ENCODE results near the gene MRPS10. TPM values are rescaled to one million over a fixed set of nuclear protein-coding genes. Genes with fewer than 3 reads are reported as not detected.

Gene MRPS10
- total RNA-seq, 4 donors from 2014 or later = 27.8 to 38.8 (median 29.3) TPM

DNA sequence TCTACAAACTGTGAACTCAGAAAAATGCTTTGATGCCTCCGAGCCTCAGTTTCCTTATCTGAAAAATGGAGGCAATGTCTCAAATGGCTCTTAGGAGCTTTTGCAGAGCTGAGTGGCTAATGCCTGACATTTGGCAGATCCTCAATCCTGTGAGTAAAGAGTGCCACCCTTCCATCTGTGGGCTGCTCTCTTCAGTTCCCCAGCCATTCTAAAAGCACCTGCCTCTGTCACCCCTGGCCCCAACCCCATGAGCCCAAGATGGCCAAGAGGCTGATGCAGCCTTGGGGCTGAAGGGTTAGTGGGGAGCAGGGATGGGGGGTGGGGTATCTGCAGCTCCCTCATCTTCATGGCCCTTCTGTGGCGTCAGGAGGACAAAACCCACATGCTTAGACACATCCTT, 59.0 kb downstream of the MRPS10 start:
- H3K9me3 ChIP-seq = no peaks in the 10 kb centered on the region
- no peaks in the 10 kb centered on the region for H3K4me1 ChIP-seq
- H3K27me3 ChIP-seq = peaks cover 0 to 11% (median 0%) of the 10 kb centered on the region in 4 donors
- DNase-seq (ENCODE audit: extremely low spot score) = no peak
- WGBS = 88% methylated on average over 2 of the region's 2 CpGs
- H3K36me3 ChIP-seq = no peaks in the 10 kb centered on the region
- intact Hi-C loops (cut with DNase I) = no loop called here
- no peak overlapping the region for H3K4me3 ChIP-seq
- TF ChIP-seq POLR2AphosphoS5 (IDR thresholded peaks at IDR 0.05) = no peak
- TF ChIP-seq, protein P1, sequence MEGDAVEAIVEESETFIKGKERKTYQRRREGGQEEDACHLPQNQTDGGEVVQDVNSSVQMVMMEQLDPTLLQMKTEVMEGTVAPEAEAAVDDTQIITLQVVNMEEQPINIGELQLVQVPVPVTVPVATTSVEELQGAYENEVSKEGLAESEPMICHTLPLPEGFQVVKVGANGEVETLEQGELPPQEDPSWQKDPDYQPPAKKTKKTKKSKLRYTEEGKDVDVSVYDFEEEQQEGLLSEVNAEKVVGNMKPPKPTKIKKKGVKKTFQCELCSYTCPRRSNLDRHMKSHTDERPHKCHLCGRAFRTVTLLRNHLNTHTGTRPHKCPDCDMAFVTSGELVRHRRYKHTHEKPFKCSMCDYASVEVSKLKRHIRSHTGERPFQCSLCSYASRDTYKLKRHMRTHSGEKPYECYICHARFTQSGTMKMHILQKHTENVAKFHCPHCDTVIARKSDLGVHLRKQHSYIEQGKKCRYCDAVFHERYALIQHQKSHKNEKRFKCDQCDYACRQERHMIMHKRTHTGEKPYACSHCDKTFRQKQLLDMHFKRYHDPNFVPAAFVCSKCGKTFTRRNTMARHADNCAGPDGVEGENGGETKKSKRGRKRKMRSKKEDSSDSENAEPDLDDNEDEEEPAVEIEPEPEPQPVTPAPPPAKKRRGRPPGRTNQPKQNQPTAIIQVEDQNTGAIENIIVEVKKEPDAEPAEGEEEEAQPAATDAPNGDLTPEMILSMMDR (IDR thresholded peaks at IDR 0.05) = no peak
- TF ChIP-seq EP300 (IDR thresholded peaks at IDR 0.05) = no peak
- TF ChIP-seq POLR2A (IDR thresholded peaks at IDR 0.05; ENCODE audit: low read depth) = no peak
- no peak overlapping the region for H3K27ac ChIP-seq (replicated peaks in 1 of 4)

DNA sequence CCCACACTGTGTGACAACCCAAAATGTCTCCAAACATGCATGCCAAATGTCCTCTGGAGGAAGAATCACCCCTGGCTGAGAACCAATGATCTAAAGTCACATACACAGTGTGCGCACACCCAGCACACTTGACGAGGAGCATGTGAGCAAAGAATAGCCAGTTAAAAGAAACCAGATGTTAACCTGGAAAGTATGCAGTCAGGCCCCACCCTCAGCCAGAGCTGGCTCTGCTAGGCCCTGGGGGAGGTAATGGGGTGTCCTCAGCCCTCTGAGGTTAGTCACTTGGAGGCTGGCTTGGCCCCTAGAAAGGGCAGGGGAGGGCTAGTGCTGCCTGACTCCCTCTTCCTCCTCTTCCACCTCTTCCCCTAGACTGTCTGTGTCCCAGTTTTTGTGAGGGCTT, 59.6 kb downstream of the MRPS10 start:
- no peak overlapping the region for H3K27ac ChIP-seq (replicated peaks in 1 of 4)
- H3K9me3 ChIP-seq = no peaks in the 10 kb centered on the region
- TF ChIP-seq, protein P1 (IDR thresholded peaks at IDR 0.05) = no peak
- TF ChIP-seq POLR2A (IDR thresholded peaks at IDR 0.05; ENCODE audit: low read depth) (no peak), POLR2AphosphoS5 (IDR thresholded peaks at IDR 0.05) (no peak), EP300 (IDR thresholded peaks at IDR 0.05) (no peak)
- H3K4me1 ChIP-seq = no peaks in the 10 kb centered on the region
- H3K27me3 ChIP-seq = peaks cover 0 to 9% (median 0%) of the 10 kb centered on the region in 4 donors
- 71% methylated on average over 2 of the region's 2 CpGs for WGBS
- H3K36me3 ChIP-seq = no peaks in the 10 kb centered on the region
- no peak overlapping the region for H3K4me3 ChIP-seq
- intact Hi-C loops (cut with DNase I) = no loop called here
- DNase-seq (ENCODE audit: extremely low spot score) = no peak

Other genes with a start within 250 kb of the MRPS10 start
- 10 to 100 TPM; 16.7 to 35.2 (median 25.9) TPM for gene TAF8, start 167.3 kb downstream of the MRPS10 start, total RNA-seq
- 1 to 10 TPM in 3 of 4 donors, under 1 TPM in 1; 0.83 to 2.1 (median 1.6) TPM for gene C6orf132, start 75.2 kb downstream of the MRPS10 start, total RNA-seq
- not detected for gene GUCA1A, start 44.5 kb downstream of the MRPS10 start, total RNA-seq
- under 1 TPM in 2 of 4 donors, not detected in 2; 0.83 to 0.86 TPM for gene GUCA1B, start 22.9 kb downstream of the MRPS10 start, total RNA-seq
- 1 to 10 TPM; 4.6 to 8.6 (median 6.4) TPM for gene TRERF1, start 234.1 kb upstream of the MRPS10 start, total RNA-seq

Measured in esophagus muscularis mucosa (tissue), 4 donors.